HepG2 (cell line): Measurements from ENCODE around the gene CAPN9. TPM values are rescaled to one million over a fixed set of nuclear protein-coding genes. Genes with fewer than 3 reads are reported as not detected.
A peak's percentile ranks its signal among the peaks of the same experiment; 100 is the strongest.

Experiments used
- ATAC-seq: fragments of 200-7000 bp; cut with Tn5 transposase; 3 replicates; pipeline ENCODE4 v1.9.1; 2020; ENCODE audit warnings: mild to moderate bottlenecking, moderate library complexity
- BruUV-seq: library from RNA; stranded (reverse); fragments of 400-500 nt; replicated peaks from 2 replicates; lab custom pipeline; 2021; lab: Mats Ljungman, UMichigan
- CTCF ChIA-PET: fragments of 300-600 bp; formaldehyde crosslinking; extraction: SDS; loops from one replicate; lab custom pipeline; 2021; ENCODE audit warnings: low total read pairs, inconsistent platforms, low intra/inter-chr PET ratio; lab: Yijun Ruan, JAX
- POLR2A ChIA-PET: fragments of 350-600 bp; sonication (Branson Sonifier 250); formaldehyde crosslinking; loops from one replicate; lab custom pipeline; 2020; ENCODE audit warnings: antibody characterized with exemption, inconsistent platforms; lab: Yijun Ruan, JAX
- DNase-seq: peaks from one replicate; pipeline ENCODE4 v3.0.0-alpha.2; 2015; ENCODE audit warnings: low spot score
- FAIRE-seq: peaks from 3 replicates; lab custom pipeline; 2011; peaks lifted over from hg19 to GRCh38; lab: Jason Lieb, UNC
- H2AFZ ChIP-seq: one replicate; pipeline ENCODE4 v1.6.1; 2011; ENCODE audit warnings: low read length, inconsistent platforms
- H3K27ac ChIP-seq: fragments of 300-600 bp; 3 replicates; pipeline ENCODE4 v1.8.0; 2011; ENCODE audit warnings: mixed run types, mild to moderate bottlenecking, mixed read lengths, low read length, inconsistent platforms; ENCODE audit not compliant: insufficient read depth; ENCODE audit errors: extremely low read length
- H3K27me3 ChIP-seq, 2 experiments: fragments of 200-600 bp in 1 of 2; 2 replicates in 1 of 2; 3 replicates in 1 of 2; pipeline versions ENCODE4 v1.6.0 to v1.8.0; 2011; ENCODE audit warnings: low read length in 2 of 2, mild to moderate bottlenecking in 2 of 2, moderate library complexity in 2 of 2, inconsistent platforms in 1 of 2; ENCODE audit not compliant: insufficient read depth in 2 of 2, control insufficient read depth in 1 of 2
- H3K36me3 ChIP-seq, 2 experiments: fragments of 200-600 bp in 1 of 2; replicated peaks in 1 of 2; 2 replicates in 1 of 2; 3 replicates in 1 of 2; pipeline versions ENCODE4 v1.5.1 to v1.8.0; 2011; ENCODE audit warnings: low read length in 2 of 2, inconsistent platforms in 1 of 2; ENCODE audit not compliant: insufficient read depth in 2 of 2, control insufficient read depth in 1 of 2
- H3K4me1 ChIP-seq: 2 replicates; pipeline ENCODE4 v1.5.1; 2012; ENCODE audit warnings: low read length, inconsistent platforms; ENCODE audit not compliant: insufficient read depth
- H3K4me2 ChIP-seq: 2 replicates; pipeline ENCODE4 v1.6.0; 2011; ENCODE audit warnings: low read depth, low read length, inconsistent platforms
- H3K4me3 ChIP-seq, 3 experiments: fragments of 200-600 bp in 1 of 3; sonication (generic), shearing (Covaris generic) in 1 of 3; replicated peaks in 1 of 3; 2 replicates each; pipeline ENCODE4 v1.5.1; 2011 to 2016; ENCODE audit warnings: low read length in 3 of 3, inconsistent platforms in 2 of 3, low read depth in 2 of 3, mild to moderate bottlenecking in 2 of 3, control low read depth in 1 of 3, mixed read lengths in 1 of 3; ENCODE audit not compliant: insufficient read depth in 1 of 3
- H3K79me2 ChIP-seq: one replicate; pipeline ENCODE4 v1.6.1; 2011; ENCODE audit warnings: low read length, inconsistent platforms; ENCODE audit not compliant: insufficient read depth
- H3K9ac ChIP-seq: 2 replicates; pipeline ENCODE4 v1.6.0; 2011; ENCODE audit warnings: mild to moderate bottlenecking, low read depth, low read length, inconsistent platforms; ENCODE audit not compliant: insufficient read depth
- H3K9me3 ChIP-seq: 2 replicates; pipeline ENCODE4 v1.5.1; 2012; ENCODE audit warnings: mild to moderate bottlenecking, low read length
- H4K20me1 ChIP-seq: 2 replicates; pipeline ENCODE4 v1.6.0; 2011; ENCODE audit warnings: inconsistent platforms, mild to moderate bottlenecking, low read length, moderate library complexity; ENCODE audit not compliant: insufficient read depth
- KDM6A ChIP-seq: IDR thresholded peaks from 2 replicates; pipeline ENCODE4 v1.6.1; 2016; ENCODE audit warnings: low read depth
- REST ChIP-seq, 2 experiments: IDR thresholded peaks; 2 replicates each; pipeline ENCODE4 v1.6.1; 2011 to 2012; ENCODE audit warnings: low read length in 2 of 2, borderline replicate concordance in 1 of 2, low read depth in 1 of 2, mild to moderate bottlenecking in 1 of 2, moderate library complexity in 1 of 2
- SOX5 ChIP-seq: IDR thresholded peaks from 2 replicates; pipeline ENCODE4 v1.6.1; 2016; ENCODE audit warnings: borderline replicate concordance
- SSRP1 ChIP-seq: IDR thresholded peaks from 2 replicates; pipeline ENCODE4 v1.6.1; 2016; ENCODE audit warnings: control low read depth
- USF2 ChIP-seq, 2 experiments: sonication (generic) in 1 of 2; formaldehyde crosslinking in 1 of 2; IDR thresholded peaks; 2 replicates each; pipeline versions ENCODE4 v1.5.1 to v1.6.1; 2011 to 2020; ENCODE audit warnings: borderline replicate concordance in 1 of 2, low read depth in 1 of 2, low read length in 1 of 2, mild to moderate bottlenecking in 1 of 2, missing genetic modification reagents in 1 of 2, moderate library complexity in 1 of 2
- ZIK1 ChIP-seq: sonication (generic); formaldehyde crosslinking; IDR thresholded peaks from 2 replicates; pipeline ENCODE4 v1.5.0; 2020; ENCODE audit warnings: mild to moderate bottlenecking, low read depth, missing genetic modification reagents, borderline replicate concordance
- ZNF33B ChIP-seq: sonication (generic); formaldehyde crosslinking; IDR thresholded peaks from 2 replicates; pipeline ENCODE4 v1.5.1; 2020; ENCODE audit warnings: mild to moderate bottlenecking, missing genetic modification reagents
- ZSCAN30 ChIP-seq: sonication (generic); formaldehyde crosslinking; IDR thresholded peaks from 2 replicates; pipeline ENCODE4 v1.5.0; 2020; ENCODE audit warnings: mild to moderate bottlenecking, missing genetic modification reagents
- WGBS: methylation state at CpG from one replicate; pipeline ENCODE4 v1.1.6; 2017; ENCODE audit warnings: low lambda C conversion rate; 5-methylcytosine and 5-hydroxymethylcytosine counted together
- in situ Hi-C: cut with HindIII; loops from 2 replicates; pipeline ENCODE4 v1.10.0; 2017; ENCODE audit warnings: low pct_unique_long_range_greater_than_20kb; ENCODE audit not compliant: extremely low pct_ligation_motif_present
- intact Hi-C: fragments of 100-400 bp; cut with micrococcal nuclease; formaldehyde crosslinking; loops from one replicate; pipeline ENCODE4 v1.10.0; 2022; ENCODE audit not compliant: unreplicated experiment
- polyA plus RNA-seq, 8 experiments: library from polyadenylated mRNA; depleted of rRNA in 3 of 8; stranded (reverse) in 7 of 8; unstranded in 1 of 8; fragments of >200 nt; fragmentation: Illumina TruSeq in 4 of 8; extraction: Trizol in 4 of 8; gene quantifications; 2 replicates each; pipeline versions ENCODE4 v1.2.1 to v1.2.3, GENCODE V29; 2011 to 2016; ENCODE audit warnings: low read depth in 4 of 8, missing spikeins in 1 of 8, mixed read lengths in 1 of 8; ENCODE audit not compliant: insufficient read depth in 1 of 8
- total RNA-seq, 5 experiments: library from RNA; depleted of rRNA; stranded (reverse); fragments of >200 nt; fragmentation: Illumina TruSeq; extraction: Trizol; gene quantifications; 2 replicates each; pipeline ENCODE4 v1.2.3, GENCODE V29; 2016; ENCODE audit warnings: low read depth in 1 of 5
- TF ChIP-seq, protein P1 (sequence below): sonication (generic); formaldehyde crosslinking; IDR thresholded peaks from 2 replicates; pipeline ENCODE4 v1.5.0; 2020; ENCODE audit warnings: mild to moderate bottlenecking, low read depth, missing genetic modification reagents, borderline replicate concordance
- TF ChIP-seq, protein P2 (sequence below): sonication (generic); formaldehyde crosslinking; IDR thresholded peaks from 2 replicates; pipeline ENCODE4 v1.4.0; 2020; ENCODE audit warnings: missing genetic modification reagents
- TF ChIP-seq, protein P3 (sequence below): sonication (generic); formaldehyde crosslinking; IDR thresholded peaks from 2 replicates; pipeline ENCODE4 v1.4.0; 2020; ENCODE audit warnings: missing genetic modification reagents; ENCODE audit errors: not compliant biosample characterization

The CAPN9 gene
- total and polyA plus RNA-seq, 2 of the 13 experiments (the other 11 are each of a cell fraction or from before 2014, with no cell fraction given): 0.04 to 0.31 TPM

DNA sequence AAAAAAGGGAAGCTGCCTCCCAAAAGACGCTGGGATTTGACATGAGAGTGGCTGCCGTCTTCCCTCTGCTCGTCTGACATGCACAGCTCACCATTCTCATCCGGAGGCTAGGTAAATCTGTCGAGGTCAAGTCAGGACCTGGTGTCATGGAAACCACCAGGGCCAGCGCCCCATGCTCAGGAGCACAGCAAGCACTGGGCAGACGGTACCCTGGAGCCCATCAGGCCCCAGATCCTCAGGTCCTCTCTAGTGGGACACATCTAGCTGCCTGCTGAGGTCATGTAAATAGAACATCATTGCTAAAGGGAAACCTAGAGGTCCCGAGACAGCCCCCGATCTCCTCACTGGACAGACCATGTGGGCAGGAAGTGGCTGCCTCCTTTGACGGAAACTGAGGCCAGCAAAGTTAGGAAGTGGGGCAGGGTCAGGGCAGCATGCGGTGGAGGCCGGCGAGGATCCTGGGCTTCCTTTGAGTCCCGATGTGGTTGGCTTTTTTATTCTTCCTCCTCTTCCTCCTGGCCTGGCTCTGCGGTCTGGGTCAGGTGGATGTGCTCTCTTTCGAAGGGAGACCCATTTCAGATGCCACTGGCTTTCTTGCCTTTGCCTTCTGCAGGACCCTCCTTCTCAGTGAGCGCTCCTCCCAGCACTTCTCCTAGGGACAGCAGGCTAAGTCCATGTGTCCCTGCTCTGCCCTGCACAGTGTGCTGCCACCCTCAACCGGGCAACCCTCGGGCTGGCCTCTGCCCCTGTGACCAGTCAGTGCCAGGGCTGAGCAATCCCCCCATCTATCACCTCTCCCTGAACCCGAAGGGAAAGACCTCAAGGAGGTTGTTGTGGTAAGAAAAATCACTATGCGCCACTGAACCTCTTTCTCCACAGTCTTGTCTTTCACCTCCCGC is 39.2 kb upstream of the CAPN9 start:
- Histone ChIP-seq H3K36me3 (peaks cover 33 to 63% of the 10 kb centered on the region in 2 experiments), H3K9me3 (no peaks in the 10 kb centered on the region), H3K4me3 (peak overlapping the region; percentile 31 to 92 (median 41)), H2AFZ (no peak overlapping the region), H3K27ac (peak overlapping the region; percentile 93), H3K79me2 (peaks cover 77% of the 10 kb centered on the region), H3K27me3 (no peaks in the 10 kb centered on the region; a peak in 1 of 5 replicates), H3K4me1 (peaks cover 93% of the 10 kb centered on the region), H4K20me1 (peaks cover 98% of the 10 kb centered on the region), H3K4me2 (peak overlapping the region; percentile 97), H3K9ac (peak overlapping the region; percentile 56)
- DNase-seq: no peak
- BruUV-seq: no TSS peak
- intact Hi-C loops: loop anchor here (1.0 kb wide), 1 partner anchor 66 kb away; the partner anchor contains the start of gene COG2
- ChIA-PET POLR2A (interaction anchor here (0.8 to 7.7 kb wide), 11 partner anchors 21 to 70 kb away, joined by 3 to 84 read pairs (median 4); partner anchors contain the start of gene COG2), CTCF (no interaction called here)
- in situ Hi-C loops: no loop called here
- no peak for FAIRE-seq
- ATAC-seq: peak; percentile 5
- 43% methylated on average over 19 of the region's 22 CpGs for WGBS
- TF ChIP-seq ZNF33B (CRISPR knock-in tag) (0 out of 2 replicates have a peak, but pooled peaks have one; percentile 11), ZSCAN30 (CRISPR knock-in tag) (no peak), ZIK1 (CRISPR knock-in tag) (no peak), USF2 (IDR thresholded peaks at IDR 0.05; ENCODE audit: low read depth, low read length) (no peak), USF2 (CRISPR knock-in tag; IDR thresholded peaks at IDR 0.05; ENCODE audit: borderline replicate concordance) (no peak), SOX5 (no peak), KDM6A (no peak), REST (IDR thresholded peaks at IDR 0.05; ENCODE audit: borderline replicate concordance in 1 of 2, low read depth in 1 of 2, low read length in 2 of 2) (peak in 1 of 2 experiments; percentile 31; a peak in 1 of 4 replicates), SSRP1 (peak; percentile 4; the same call in 1 of the 2 replicates)
- TF ChIP-seq, protein P1, sequence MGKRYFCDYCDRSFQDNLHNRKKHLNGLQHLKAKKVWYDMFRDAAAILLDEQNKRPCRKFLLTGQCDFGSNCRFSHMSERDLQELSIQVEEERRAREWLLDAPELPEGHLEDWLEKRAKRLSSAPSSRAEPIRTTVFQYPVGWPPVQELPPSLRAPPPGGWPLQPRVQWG (CRISPR knock-in tag): no peak
- TF ChIP-seq, protein P2, sequence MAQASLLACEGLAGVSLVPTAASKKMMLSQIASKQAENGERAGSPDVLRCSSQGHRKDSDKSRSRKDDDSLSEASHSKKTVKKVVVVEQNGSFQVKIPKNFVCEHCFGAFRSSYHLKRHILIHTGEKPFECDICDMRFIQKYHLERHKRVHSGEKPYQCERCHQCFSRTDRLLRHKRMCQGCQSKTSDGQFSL (CRISPR knock-in tag): 0 out of 2 replicates have a peak, but pooled peaks have one; percentile 26
- TF ChIP-seq, protein P3, sequence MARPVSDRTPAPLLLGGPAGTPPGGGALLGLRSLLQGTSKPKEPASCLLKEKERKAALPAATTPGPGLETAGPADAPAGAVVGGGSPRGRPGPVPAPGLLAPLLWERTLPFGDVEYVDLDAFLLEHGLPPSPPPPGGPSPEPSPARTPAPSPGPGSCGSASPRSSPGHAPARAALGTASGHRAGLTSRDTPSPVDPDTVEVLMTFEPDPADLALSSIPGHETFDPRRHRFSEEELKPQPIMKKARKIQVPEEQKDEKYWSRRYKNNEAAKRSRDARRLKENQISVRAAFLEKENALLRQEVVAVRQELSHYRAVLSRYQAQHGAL: no peak
